IMR-90 (cell line): ENCODE results near the gene PRDM2. TPM values are rescaled to one million over a fixed set of nuclear protein-coding genes. Genes with fewer than 3 reads are reported as not detected.

Source experiments
- ATAC-seq: fragments of 200-7000 bp; cut with Tn5 transposase; 2 replicates; pipeline ENCODE4 v1.9.1; 2020; ENCODE audit warnings: low read depth, mild to moderate bottlenecking, moderate library complexity
- BruUV-seq: library from RNA; stranded (reverse); fragments of 400-500 nt; replicated peaks from 2 replicates; lab custom pipeline; 2021; lab: Mats Ljungman, UMichigan
- CTCF ChIA-PET: fragments of 300-600 bp; formaldehyde crosslinking; extraction: SDS; loops from one replicate; lab custom pipeline; 2021; ENCODE audit warnings: antibody characterized with exemption; lab: Yijun Ruan, JAX
- POLR2A ChIA-PET: fragments of 300-600 bp; sonication (Branson Sonifier 250); formaldehyde crosslinking; loops from one replicate; lab custom pipeline; 2022; ENCODE audit warnings: antibody characterized with exemption; ENCODE audit not compliant: unreplicated experiment; lab: Charles Lee
- DNase-seq: peaks from one replicate; pipeline ENCODE4 v3.0.0; 2013
- H2AFZ ChIP-seq: replicated peaks from 2 replicates; pipeline ENCODE3; 2013; ENCODE audit warnings: low read length, mild to moderate bottlenecking; ENCODE audit not compliant: poor library complexity
- H2AK5ac ChIP-seq: 2 replicates; pipeline ENCODE4 v1.6.1; 2013; ENCODE audit warnings: low read depth, low read length, inconsistent platforms
- H2AK9ac ChIP-seq: replicated peaks from 2 replicates; pipeline ENCODE3; 2013; ENCODE audit warnings: mild to moderate bottlenecking, low read depth, low read length, moderate library complexity; ENCODE audit not compliant: poor library complexity
- H2BK120ac ChIP-seq: 2 replicates; pipeline ENCODE4 v1.6.1; 2013; ENCODE audit warnings: low read depth, low read length, inconsistent platforms
- H2BK15ac ChIP-seq: 3 replicates; pipeline ENCODE4 v1.6.1; 2013; ENCODE audit warnings: low read depth, low read length, inconsistent platforms
- H2BK20ac ChIP-seq: 2 replicates; pipeline ENCODE4 v1.6.1; 2013; ENCODE audit warnings: low read depth, mild to moderate bottlenecking, inconsistent platforms, low read length, moderate library complexity
- H2BK5ac ChIP-seq: 2 replicates; pipeline ENCODE4 v1.6.1; 2013; ENCODE audit warnings: mild to moderate bottlenecking, low read depth, low read length, inconsistent platforms; ENCODE audit not compliant: poor library complexity, severe bottlenecking
- H3K14ac ChIP-seq: replicated peaks from 2 replicates; pipeline ENCODE4 v1.6.1; 2013; ENCODE audit warnings: low read depth, low read length, inconsistent platforms
- H3K18ac ChIP-seq: 2 replicates; pipeline ENCODE4 v1.6.1; 2013; ENCODE audit warnings: low read depth, low read length, control low read depth
- H3K23ac ChIP-seq: 2 replicates; pipeline ENCODE4 v1.6.1; 2013; ENCODE audit warnings: low read depth, low read length, inconsistent platforms
- H3K27ac ChIP-seq: 2 replicates; pipeline ENCODE4 v1.5.1; 2013; ENCODE audit warnings: mild to moderate bottlenecking, control low read depth, low read length; ENCODE audit not compliant: insufficient read depth
- H3K27me3 ChIP-seq: 2 replicates; pipeline ENCODE4 v1.6.1; 2013; ENCODE audit warnings: low read length; ENCODE audit not compliant: control insufficient read depth, insufficient read depth
- H3K36me3 ChIP-seq: 2 replicates; pipeline ENCODE4 v1.6.1; 2013; ENCODE audit warnings: low read length, mixed read lengths; ENCODE audit not compliant: control insufficient read depth, insufficient read depth
- H3K4ac ChIP-seq: 2 replicates; pipeline ENCODE4 v1.6.1; 2013; ENCODE audit warnings: low read depth, low read length, inconsistent platforms
- H3K4me1 ChIP-seq: 2 replicates; pipeline ENCODE4 v1.6.1; 2013; ENCODE audit warnings: low read length, mixed read lengths; ENCODE audit not compliant: control insufficient read depth, insufficient read depth
- H3K4me2 ChIP-seq: 2 replicates; pipeline ENCODE4 v1.6.1; 2013; ENCODE audit warnings: low read depth, mild to moderate bottlenecking, control low read depth, low read length, moderate library complexity
- H3K4me3 ChIP-seq: 2 replicates; pipeline ENCODE4 v1.5.1; 2013; ENCODE audit warnings: low read depth, mild to moderate bottlenecking, control low read depth, low read length, moderate library complexity; ENCODE audit not compliant: insufficient read depth
- H3K56ac ChIP-seq: 2 replicates; pipeline ENCODE4 v1.6.1; 2013; ENCODE audit warnings: low read length, inconsistent platforms; ENCODE audit not compliant: insufficient read depth; ENCODE audit errors: extremely low read depth
- H3K79me1 ChIP-seq, 2 experiments: 2 replicates each; pipeline ENCODE4 v1.6.1; 2013; ENCODE audit warnings: low read length in 2 of 2, inconsistent platforms in 1 of 2, low read depth in 1 of 2
- H3K9ac ChIP-seq: 2 replicates; pipeline ENCODE4 v1.6.1; 2013; ENCODE audit warnings: low read depth, low read length, control low read depth
- H3K9me1 ChIP-seq: 2 replicates; pipeline ENCODE4 v1.6.1; 2013; ENCODE audit warnings: low read length, inconsistent platforms; ENCODE audit not compliant: insufficient read depth
- H3K9me3 ChIP-seq: 2 replicates; pipeline ENCODE4 v1.6.1; 2013; ENCODE audit warnings: low read length; ENCODE audit not compliant: control insufficient read depth, insufficient read depth
- H4K20me1 ChIP-seq: 2 replicates; pipeline ENCODE4 v1.6.1; 2013; ENCODE audit warnings: low read length, inconsistent platforms; ENCODE audit not compliant: insufficient read depth
- H4K5ac ChIP-seq: 2 replicates; pipeline ENCODE4 v1.6.1; 2013; ENCODE audit warnings: mild to moderate bottlenecking, low read depth, low read length, control low read depth
- H4K8ac ChIP-seq, 2 experiments: 2 replicates each; pipeline ENCODE4 v1.6.1; 2013; ENCODE audit warnings: low read depth in 2 of 2, low read length in 2 of 2, control low read depth in 1 of 2, inconsistent platforms in 1 of 2
- H4K91ac ChIP-seq: 2 replicates; pipeline ENCODE4 v1.6.1; 2013; ENCODE audit warnings: low read depth, low read length, inconsistent platforms; ENCODE audit not compliant: insufficient read depth
- BHLHE40 ChIP-seq: fragments of 150-350 bp; IDR thresholded peaks from 2 replicates; pipeline ENCODE4 v1.6.1; 2016; ENCODE audit warnings: mild to moderate bottlenecking, low read depth, low read length
- CEBPB ChIP-seq: IDR thresholded peaks from 2 replicates; pipeline ENCODE4 v1.6.1; 2012; ENCODE audit warnings: low read depth, low read length, improper control_type of control experiment
- CHD1 ChIP-seq: IDR thresholded peaks from 2 replicates; pipeline ENCODE4 v1.6.1; 2012; ENCODE audit warnings: low read depth, low read length, improper control_type of control experiment
- FOS ChIP-seq: fragments of 150-350 bp; IDR thresholded peaks from 2 replicates; pipeline ENCODE4 v1.6.1; 2016; ENCODE audit warnings: low read depth, low read length
- MAFK ChIP-seq: IDR thresholded peaks from 2 replicates; pipeline ENCODE4 v1.6.1; 2012; ENCODE audit warnings: low read depth, low read length, improper control_type of control experiment
- MAZ ChIP-seq: IDR thresholded peaks from 2 replicates; pipeline ENCODE4 v1.6.1; 2012; ENCODE audit warnings: low read depth, mild to moderate bottlenecking, low read length, improper control_type of control experiment, moderate library complexity, borderline replicate concordance
- NFE2L2 ChIP-seq: fragments of 150-350 bp; IDR thresholded peaks from 2 replicates; pipeline ENCODE4 v1.6.1; 2016; ENCODE audit warnings: low read depth, mild to moderate bottlenecking, low read length
- POLR2A ChIP-seq: IDR thresholded peaks from 2 replicates; pipeline ENCODE4 v1.6.1; 2012; ENCODE audit warnings: mild to moderate bottlenecking, low read depth, low read length
- RAD21 ChIP-seq: IDR thresholded peaks from 2 replicates; pipeline ENCODE4 v1.6.1; 2012; ENCODE audit warnings: low read length, improper control_type of control experiment
- RFX5 ChIP-seq: IDR thresholded peaks from 2 replicates; pipeline ENCODE4 v1.8.0; 2012; ENCODE audit warnings: low read depth, mild to moderate bottlenecking, low read length, moderate library complexity
- SMC3 ChIP-seq: fragments of 150-350 bp; IDR thresholded peaks from 2 replicates; pipeline ENCODE4 v1.6.1; 2016; ENCODE audit warnings: low read depth, mild to moderate bottlenecking, antibody characterized with exemption, low read length, moderate library complexity
- USF2 ChIP-seq: fragments of 150-350 bp; IDR thresholded peaks from 2 replicates; pipeline ENCODE4 v1.6.1; 2017; ENCODE audit warnings: mild to moderate bottlenecking, antibody characterized with exemption, low read length, low read depth
- WGBS, 2 experiments: methylation state at CpG; one replicate each; pipeline versions ENCODE4 v1.1.5 to v1.1.7; 2013; ENCODE audit warnings: missing lambda C conversion rate in 2 of 2; ENCODE audit not compliant: insufficient read length in 1 of 2; ENCODE audit errors: extremely low coverage in 2 of 2; 5-methylcytosine and 5-hydroxymethylcytosine counted together
- dilution Hi-C: fragments of 300-500 bp; cut with HindIII; formaldehyde crosslinking; loops from one replicate; pipeline ENCODE4 v1.14.3; 2018; ENCODE audit warnings: low sequenced_read_pairs; ENCODE audit not compliant: unreplicated experiment
- in situ Hi-C: fragments of 300-500 bp; cut with MboI; formaldehyde crosslinking; loops from 3 replicates; pipeline ENCODE4 v1.14.3; 2019; ENCODE audit warnings: low sequenced_read_pairs, inconsistent platforms, mixed read lengths
- intact Hi-C: fragments of 100-400 bp; cut with micrococcal nuclease; formaldehyde crosslinking; loops from 2 replicates; pipeline ENCODE4 v1.10.0; 2022
- polyA plus RNA-seq, 3 experiments: library from polyadenylated mRNA; depleted of rRNA; stranded (reverse); fragments of >200 nt; gene quantifications; 2 replicates each; pipeline ENCODE4 v1.2.3, GENCODE V29; 2012; ENCODE audit warnings: low replicate concordance in 1 of 3
- total RNA-seq: library from RNA; depleted of rRNA; stranded (reverse); fragments of >200 nt; gene quantifications from 2 replicates; pipeline ENCODE4 v1.2.3, GENCODE V29; 2012
- TF ChIP-seq, protein P1 (sequence below): fragments of 150-350 bp; IDR thresholded peaks from 2 replicates; pipeline ENCODE4 v1.6.1; 2016; ENCODE audit warnings: low read depth, mild to moderate bottlenecking, low read length, moderate library complexity, borderline replicate concordance
- TF ChIP-seq, protein P2 (sequence below): conservative IDR thresholded peaks from 2 replicates; pipeline ENCODE4 v1.5.1; 2012; ENCODE audit warnings: mild to moderate bottlenecking, low read depth, low read length, improper control_type of control experiment

The PRDM2 gene
- total and polyA plus RNA-seq, 2 of the 4 experiments (the other 2 are of a cell fraction), result 3.4 to 8.9 TPM

GRCh38 chr1:13803546-13804239 is 103.7 kb downstream of the PRDM2 start:
- Histone ChIP-seq H2AK9ac (no peak overlapping the region), H2BK120ac (no peak overlapping the region), H3K36me3 (no peaks in the 10 kb centered on the region), H4K8ac (no peak overlapping the region), H2BK20ac (no peak overlapping the region), H3K4me1 (no peaks in the 10 kb centered on the region), H3K23ac (no peak overlapping the region), H3K9me1 (peaks cover 3% of the 10 kb centered on the region; the same call in 1 of the 2 replicates), H2BK15ac (no peak overlapping the region), H3K4ac (no peak overlapping the region), H3K14ac (no peak overlapping the region), H3K4me2 (no peak overlapping the region), H3K18ac (no peak overlapping the region), H2AFZ (no peak overlapping the region), H4K20me1 (no peaks in the 10 kb centered on the region), H3K9me3 (no peaks in the 10 kb centered on the region), H2AK5ac (no peak overlapping the region), H3K27me3 (no peaks in the 10 kb centered on the region), H2BK5ac (no peak overlapping the region), H3K4me3 (no peak overlapping the region), H3K27ac (no peak overlapping the region), H3K56ac (no peak overlapping the region), H4K5ac (no peak overlapping the region), H3K79me1 (peaks cover 3 to 4% of the 10 kb centered on the region in 2 experiments; a peak in 3 of 4 replicates), H3K9ac (no peak overlapping the region), H4K91ac (no peak overlapping the region)
- BruUV-seq, result no TSS peak
- DNase-seq, result no peak
- 98% methylated on average over 5 of the region's 18 CpGs; no CpG with 5 or more reads in 1 of the 2 experiments for WGBS, 2 experiments
- CTCF ChIA-PET, result no interaction called here
- POLR2A ChIA-PET, result no interaction called here
- no peak for ATAC-seq
- dilution Hi-C loops (no loop called here), in situ Hi-C loops (loop anchor here (10.0 kb wide), 1 partner anchor 109 kb away; no protein-coding TSS in a partner anchor), intact Hi-C loops (no loop called here)
- TF ChIP-seq FOS, result no peak
- no peak for TF ChIP-seq BHLHE40
- no peak for TF ChIP-seq USF2
- TF ChIP-seq SMC3, result no peak
- no peak for TF ChIP-seq CEBPB
- TF ChIP-seq CHD1, result no peak
- TF ChIP-seq NFE2L2, result no peak
- TF ChIP-seq POLR2A, result no peak
- TF ChIP-seq, protein P1, sequence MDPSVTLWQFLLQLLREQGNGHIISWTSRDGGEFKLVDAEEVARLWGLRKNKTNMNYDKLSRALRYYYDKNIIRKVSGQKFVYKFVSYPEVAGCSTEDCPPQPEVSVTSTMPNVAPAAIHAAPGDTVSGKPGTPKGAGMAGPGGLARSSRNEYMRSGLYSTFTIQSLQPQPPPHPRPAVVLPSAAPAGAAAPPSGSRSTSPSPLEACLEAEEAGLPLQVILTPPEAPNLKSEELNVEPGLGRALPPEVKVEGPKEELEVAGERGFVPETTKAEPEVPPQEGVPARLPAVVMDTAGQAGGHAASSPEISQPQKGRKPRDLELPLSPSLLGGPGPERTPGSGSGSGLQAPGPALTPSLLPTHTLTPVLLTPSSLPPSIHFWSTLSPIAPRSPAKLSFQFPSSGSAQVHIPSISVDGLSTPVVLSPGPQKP, result no peak
- TF ChIP-seq MAZ, result no peak
- no peak for TF ChIP-seq RAD21
- no peak for TF ChIP-seq MAFK
- TF ChIP-seq RFX5, result no peak
- TF ChIP-seq, protein P2, sequence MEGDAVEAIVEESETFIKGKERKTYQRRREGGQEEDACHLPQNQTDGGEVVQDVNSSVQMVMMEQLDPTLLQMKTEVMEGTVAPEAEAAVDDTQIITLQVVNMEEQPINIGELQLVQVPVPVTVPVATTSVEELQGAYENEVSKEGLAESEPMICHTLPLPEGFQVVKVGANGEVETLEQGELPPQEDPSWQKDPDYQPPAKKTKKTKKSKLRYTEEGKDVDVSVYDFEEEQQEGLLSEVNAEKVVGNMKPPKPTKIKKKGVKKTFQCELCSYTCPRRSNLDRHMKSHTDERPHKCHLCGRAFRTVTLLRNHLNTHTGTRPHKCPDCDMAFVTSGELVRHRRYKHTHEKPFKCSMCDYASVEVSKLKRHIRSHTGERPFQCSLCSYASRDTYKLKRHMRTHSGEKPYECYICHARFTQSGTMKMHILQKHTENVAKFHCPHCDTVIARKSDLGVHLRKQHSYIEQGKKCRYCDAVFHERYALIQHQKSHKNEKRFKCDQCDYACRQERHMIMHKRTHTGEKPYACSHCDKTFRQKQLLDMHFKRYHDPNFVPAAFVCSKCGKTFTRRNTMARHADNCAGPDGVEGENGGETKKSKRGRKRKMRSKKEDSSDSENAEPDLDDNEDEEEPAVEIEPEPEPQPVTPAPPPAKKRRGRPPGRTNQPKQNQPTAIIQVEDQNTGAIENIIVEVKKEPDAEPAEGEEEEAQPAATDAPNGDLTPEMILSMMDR, result no peak
